Stomach (tissue), 9 donors: ENCODE measurements around the gene MMD. TPM values are rescaled to one million over a fixed set of nuclear protein-coding genes. Genes with fewer than 3 reads are reported as not detected.
A peak's percentile ranks its signal among the peaks of the same experiment; 100 is the strongest.

Experiments used
- DNase-seq, 2 donors: peaks; one replicate each; pipeline versions ENCODE4 v3.0.0 to v3.0.0-alpha.2; 2013 to 2019
- H3K27ac ChIP-seq, 5 donors: fragments of 200-600 bp in 4 of 5; sonication (generic) in 4 of 5; one replicate each; pipeline ENCODE4 v1.5.1; 2013 to 2019; ENCODE audit warnings: mild to moderate bottlenecking in 1 of 5, moderate library complexity in 1 of 5
- H3K27me3 ChIP-seq, 3 donors: fragments of 200-600 bp; sonication (generic); one replicate each; pipeline ENCODE4 v1.5.1; 2017 to 2019; ENCODE audit warnings: mixed run types in 1 of 3
- H3K36me3 ChIP-seq, 4 donors: fragments of 200-600 bp; sonication (generic); 1 replicate in 3 of 4; 2 replicates in 1 of 4; pipeline ENCODE4 v1.5.1; 2016 to 2019
- H3K4me1 ChIP-seq, 4 donors: fragments of 200-600 bp; sonication (generic); one replicate each; pipeline ENCODE4 v1.5.1; 2016 to 2019
- H3K4me3 ChIP-seq, 4 donors: fragments of 200-600 bp; sonication (generic) in 3 of 4; one replicate each; pipeline ENCODE4 v1.5.1; 2016 to 2019; ENCODE audit warnings: mild to moderate bottlenecking in 1 of 4
- H3K9me3 ChIP-seq, 4 donors: fragments of 200-600 bp; sonication (generic); one replicate each; pipeline ENCODE4 v1.5.1; 2016 to 2019
- CTCF ChIP-seq, 7 experiments: fragments of 450-650 bp in 4 of 7; fragments of 200-600 bp in 3 of 7; sonication (generic) in 3 of 7; IDR thresholded peaks; one replicate each; pipeline ENCODE4 v1.5.1; 2016 to 2019; ENCODE audit warnings: antibody characterized with exemption in 7 of 7, control low read depth in 2 of 7, mild to moderate bottlenecking in 1 of 7
- EP300 ChIP-seq: sonication (generic); formaldehyde crosslinking; IDR thresholded peaks from one replicate; pipeline ENCODE4 v1.6.1; 2017; ENCODE audit warnings: antibody characterized with exemption
- POLR2A ChIP-seq, 4 donors: fragments of 450-650 bp; IDR thresholded peaks; one replicate each; pipeline ENCODE4 v1.6.1; 2016; ENCODE audit warnings: antibody characterized with exemption in 4 of 4, control low read depth in 2 of 4, mild to moderate bottlenecking in 1 of 4, moderate library complexity in 1 of 4
- POLR2AphosphoS5 ChIP-seq, 3 donors: sonication (generic); formaldehyde crosslinking; IDR thresholded peaks; one replicate each; pipeline ENCODE4 v1.6.1; 2016; ENCODE audit warnings: antibody characterized with exemption in 3 of 3
- WGBS, 5 donors: extraction: QIAGEN DNeasy Blood & Tissue Kit in 3 of 5; methylation state at CpG; one replicate each; pipeline versions ENCODE4 v1.1.5 to v1.1.7; 2013 to 2018; 5-methylcytosine and 5-hydroxymethylcytosine counted together
- intact Hi-C: fragments of 100-400 bp; cut with DNase I; formaldehyde crosslinking; loops from one replicate; pipeline ENCODE4 v1.15.1; 2023; ENCODE audit warnings: low total_unique reads
- polyA plus RNA-seq, 3 donors: library from polyadenylated mRNA; stranded (reverse); fragments of 200-250 nt; gene quantifications; one replicate each; pipeline ENCODE4 v1.2.3, GENCODE V29; 2013
- total RNA-seq, 5 donors: library from RNA; depleted of rRNA; stranded (reverse); fragments of >200 nt; gene quantifications; one replicate each; pipeline versions ENCODE4 v1.1.0 to v1.2.3, GENCODE V29; 2014 to 2016
- donor health status: healthy with polysubstance abuse.
- donor health status: Bipolar disorder and iron deficiency.
- donor health status: healthy.

The MMD gene
- total and polyA plus RNA-seq, 8 donors = 3.1 to 65.3 (median 12.5) TPM

- Histone ChIP-seq H3K27ac (no peak overlapping the region), H3K4me3 (no peak overlapping the region), H3K9me3 (no peaks in the 10 kb centered on the region), H3K36me3 (no peaks in the 10 kb centered on the region), H3K27me3 (no peaks in the 10 kb centered on the region), H3K4me1 (peaks cover 0 to 9% (median 0%) of the 10 kb centered on the region in 4 donors)
- TF ChIP-seq CTCF (IDR thresholded peaks at IDR 0.05) = no peak
- intact Hi-C loops = no loop called here
- peak; percentile 28 to 44 for DNase-seq
- 24 to 44% (median 35%) methylated on average over 6 to 7 of the region's 7 CpGs for WGBS, 5 donors
Observed at GRCh38 chr17:55383771-55384642, 37.6 kb downstream of the MMD start.

- Histone ChIP-seq H3K9me3 (no peaks in the 10 kb centered on the region), H3K27me3 (no peaks in the 10 kb centered on the region), H3K4me1 (peaks cover 0 to 9% (median 0%) of the 10 kb centered on the region in 4 donors), H3K27ac (no peak overlapping the region), H3K4me3 (no peak overlapping the region), H3K36me3 (no peaks in the 10 kb centered on the region)
- no peak for DNase-seq
- TF ChIP-seq EP300 = no peak
- TF ChIP-seq CTCF (IDR thresholded peaks at IDR 0.05) = no peak
- TF ChIP-seq POLR2A (IDR thresholded peaks at IDR 0.05) = no peak
- TF ChIP-seq POLR2AphosphoS5 (IDR thresholded peaks at IDR 0.05) = no peak
- intact Hi-C loops = no loop called here
- 91 to 95% (median 93%) methylated on average over 8 of the region's 8 CpGs for WGBS, 5 donors
Observed at GRCh38 chr17:55381017-55381770, 40.4 kb downstream of the MMD start.

GRCh38 chr17:55377671-55378275 is 43.9 kb downstream of the MMD start:
- 85 to 91% (median 86%) methylated on average over 6 of the region's 6 CpGs for WGBS, 5 donors
- intact Hi-C loops = no loop called here
- H3K27me3 ChIP-seq = no peaks in the 10 kb centered on the region
- H3K36me3 ChIP-seq = no peaks in the 10 kb centered on the region
- no peaks in the 10 kb centered on the region for H3K9me3 ChIP-seq
- H3K4me1 ChIP-seq = no peaks in the 10 kb centered on the region
- TF ChIP-seq CTCF (IDR thresholded peaks at IDR 0.05) = no peak
- no peak for TF ChIP-seq POLR2AphosphoS5 (IDR thresholded peaks at IDR 0.05)
- TF ChIP-seq POLR2A (IDR thresholded peaks at IDR 0.05) = no peak
- TF ChIP-seq EP300 = no peak
- no peak overlapping the region for H3K27ac ChIP-seq
- no peak for DNase-seq
- no peak overlapping the region for H3K4me3 ChIP-seq

GRCh38 chr17:55368706-55369105 is 52.9 kb downstream of the MMD start:
- no peaks in the 10 kb centered on the region for H3K36me3 ChIP-seq
- DNase-seq = no peak
- intact Hi-C loops = no loop called here
- WGBS, 5 donors = 54 to 70% (median 61%) methylated on average over 3 of the region's 3 CpGs
- TF ChIP-seq EP300 = no peak
- no peak for TF ChIP-seq CTCF (IDR thresholded peaks at IDR 0.05)
- TF ChIP-seq POLR2AphosphoS5 (IDR thresholded peaks at IDR 0.05) = no peak
- no peak for TF ChIP-seq POLR2A (IDR thresholded peaks at IDR 0.05)
- H3K4me3 ChIP-seq = no peak overlapping the region
- H3K4me1 ChIP-seq = no peaks in the 10 kb centered on the region
- H3K27me3 ChIP-seq = no peaks in the 10 kb centered on the region
- H3K27ac ChIP-seq = no peak overlapping the region
- no peaks in the 10 kb centered on the region for H3K9me3 ChIP-seq
